ENCODE measurements around the gene ZMYND10. TPM values are rescaled to one million over a fixed set of nuclear protein-coding genes. Genes with fewer than 3 reads are reported as not detected.

ZMYND10 gene
- total RNA-seq, 1 experiment from 2014 or later: 1.4 TPM

- Mint-ChIP-seq H3K36me3 (ENCODE audit: insufficient read depth in 1 of 3, low read depth in 3 of 3) (peaks cover 22 to 54% (median 37%) of the 10 kb centered on the region in 3 experiments; a peak in 6 of 7 replicates), H3K27ac (peak overlapping the region in 1 of 3 experiments; percentile 53; a peak in 1 of 7 replicates), H3K4me1 (peaks cover 15 to 31% of the 10 kb centered on the region in 2 experiments), H3K27me3 (ENCODE audit: low read depth) (no peaks in the 10 kb centered on the region; the same call in 1 of the 2 replicates), H3K9me3 (no peaks in the 10 kb centered on the region), H3K4me3 (peak overlapping the region; percentile 88 to 96)
- 0 out of 2 replicates have a peak overlapping the region, but pooled peaks have one; percentile 25 for H3K14ac ChIP-seq (ENCODE audit: insufficient read depth, low read length)
- H3K27me3 ChIP-seq (ENCODE audit: insufficient read depth, low read length): no peaks in the 10 kb centered on the region
- no peak overlapping the region for H4K91ac ChIP-seq (ENCODE audit: insufficient read length, low read depth, low read length)
- H2BK5ac ChIP-seq (ENCODE audit: insufficient read length, low read length): no peak overlapping the region
- peak overlapping the region; percentile 84 for H3K9ac ChIP-seq (ENCODE audit: extremely low read depth, insufficient read length, low read length)
- no peak overlapping the region for H3K23ac ChIP-seq (ENCODE audit: insufficient read length, low read depth, low read length)
- H2AFZ ChIP-seq (ENCODE audit: low read length): no peak overlapping the region
- no peak overlapping the region for H2BK120ac ChIP-seq (ENCODE audit: low read depth, low read length, poor library complexity, severe bottlenecking)
- peaks cover 6% of the 10 kb centered on the region; the same call in 1 of the 2 replicates for H3K4me1 ChIP-seq (ENCODE audit: insufficient read depth, low read length)
- H3K18ac ChIP-seq (ENCODE audit: insufficient read length, low read depth, low read length): no peak overlapping the region
- no CpG with 5 or more reads among the region's 4 CpGs for WGBS (ENCODE audit: extremely low coverage, insufficient read length, low lambda C conversion rate)
- no peaks in the 10 kb centered on the region for H3K9me3 ChIP-seq (ENCODE audit: control insufficient read depth, low read depth, low read length)
- peak overlapping the region; percentile 94 for H3K4me2 ChIP-seq (ENCODE audit: insufficient read depth, insufficient read length, low read length)
- no peak overlapping the region for H2BK20ac ChIP-seq (ENCODE audit: low read depth, low read length, poor library complexity, severe bottlenecking)
- H3K4ac ChIP-seq (ENCODE audit: low read depth, low read length): no peak overlapping the region
- H3K56ac ChIP-seq (ENCODE audit: insufficient read length, low read depth, low read length): no peak overlapping the region
- H4K5ac ChIP-seq (ENCODE audit: insufficient read length, low read depth, low read length): no peak overlapping the region
- no peaks in the 10 kb centered on the region for H4K20me1 ChIP-seq (ENCODE audit: control insufficient read depth, insufficient read depth, insufficient read length)
- DNase-seq: no peak
- TF ChIP-seq CTCF (conservative IDR thresholded peaks at IDR 0.05): no peak
- H3K79me2 ChIP-seq (ENCODE audit: insufficient read depth, low read length): peaks cover 4% of the 10 kb centered on the region; the same call in 1 of the 2 replicates
- no peak overlapping the region for H2AK5ac ChIP-seq (ENCODE audit: insufficient read length, low read length)
- peaks cover 6% of the 10 kb centered on the region for H3K79me1 ChIP-seq (ENCODE audit: insufficient read depth, low read depth, low read length, poor library complexity, severe bottlenecking)
- no peak overlapping the region for H2BK12ac ChIP-seq (ENCODE audit: insufficient read length, low read depth, low read length)
- no peak overlapping the region for H3K27ac ChIP-seq (ENCODE audit: insufficient read length, low read depth, low read length)
- no peak overlapping the region for H4K8ac ChIP-seq (replicated peaks; ENCODE audit: insufficient read length, low read depth, low read length)
- peaks cover 18% of the 10 kb centered on the region for H3K23me2 ChIP-seq (ENCODE audit: insufficient read length, low read depth, low read length, poor library complexity, severe bottlenecking)
- no peak overlapping the region for H2BK15ac ChIP-seq (ENCODE audit: low read depth, low read length)
- no peak overlapping the region for H3T11ph ChIP-seq (ENCODE audit: low read length)
Observed at GRCh38 chr3:50327129-50327528, 18.4 kb downstream of the ZMYND10 start.
